Daoy (cell line): ENCODE measurements around the gene FAM153A. TPM values are rescaled to one million over a fixed set of nuclear protein-coding genes. Genes with fewer than 3 reads are reported as not detected.
"Not testable (repeated sequence)": the region's sequence is repeated elsewhere in the genome, so short reads cannot be mapped to it uniquely, and the experiment has no call there.

Experiments
- DNase-seq: peaks from one replicate; pipeline ENCODE4 v3.0.0-alpha.2; 2015; ENCODE audit warnings: low read depth
- total RNA-seq: library from RNA; depleted of rRNA; stranded (reverse); fragments of >200 nt; shearing (Covaris generic); gene quantifications from 2 replicates; pipeline ENCODE4 v1.2.3, GENCODE V29; 2014; rRNA removed

FAM153A gene
- not detected in 2 replicates for total RNA-seq

DNA sequence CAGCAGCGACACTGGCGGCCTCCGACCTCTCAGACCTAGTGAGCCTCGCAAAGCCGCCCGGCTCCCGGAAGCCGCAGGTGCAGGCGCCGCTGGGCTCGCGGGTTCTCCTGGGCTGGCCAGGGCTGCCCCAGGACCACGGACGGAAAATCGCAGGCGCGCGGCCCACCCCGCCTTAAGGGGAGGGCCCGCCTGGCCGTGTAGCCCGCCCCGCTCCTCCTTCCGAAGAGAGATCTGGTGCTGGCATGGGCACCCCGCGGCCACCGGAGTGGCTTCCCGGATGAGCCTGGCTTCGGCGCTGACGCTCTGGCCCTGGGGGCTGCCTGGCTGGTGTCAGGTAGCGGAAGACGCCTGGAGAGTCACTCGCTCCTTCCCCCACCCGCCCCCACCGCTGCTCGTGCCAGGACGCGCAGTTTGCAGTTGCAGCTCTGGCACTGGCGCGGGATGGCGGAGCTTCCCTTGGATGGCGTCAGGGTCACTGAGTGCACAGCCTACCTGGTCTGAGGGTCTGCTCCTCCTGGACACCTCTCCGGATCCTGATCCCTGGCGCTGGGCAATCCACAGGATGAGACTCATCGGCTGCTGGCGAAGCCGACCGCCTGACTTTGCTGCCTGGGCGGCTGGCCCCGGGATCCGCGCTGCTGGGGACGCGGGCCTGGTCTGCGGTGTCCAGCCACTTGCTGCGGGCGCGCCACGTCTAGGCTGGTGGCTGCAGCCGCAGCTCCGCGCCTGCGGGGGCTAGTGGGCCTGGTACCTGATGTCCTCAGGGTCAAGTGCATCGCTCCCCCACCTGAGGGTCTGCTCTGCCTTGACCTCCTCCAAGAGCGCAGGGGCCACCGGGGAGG lies at the start of gene FAM153A:
TSS of gene FAM153A (minus strand) at position 108 of the 842 bp plus-strand sequence.
- DNase-seq, result not testable (repeated sequence)

DNA sequence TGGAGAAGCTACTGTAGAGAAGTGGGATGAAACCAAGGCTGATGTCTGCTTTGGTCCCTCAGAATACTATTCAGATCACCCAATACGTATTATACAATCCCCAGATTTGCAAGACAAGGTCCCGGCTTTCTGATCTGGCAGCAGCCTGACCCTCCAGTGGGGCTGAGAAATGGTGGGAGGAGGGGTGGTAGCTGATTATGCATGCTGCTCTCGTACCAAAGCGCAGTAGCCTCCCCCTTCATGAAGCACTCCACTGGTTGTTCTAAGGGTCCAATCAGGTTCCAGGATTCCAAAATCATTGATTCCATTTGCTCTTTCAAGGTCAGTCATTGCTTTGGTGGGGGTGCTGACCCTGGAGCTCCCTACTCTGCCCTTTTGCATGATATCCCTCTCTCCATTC lies 49.6 kb upstream of the FAM153A start:
- DNase-seq, result not testable (repeated sequence)

DNA sequence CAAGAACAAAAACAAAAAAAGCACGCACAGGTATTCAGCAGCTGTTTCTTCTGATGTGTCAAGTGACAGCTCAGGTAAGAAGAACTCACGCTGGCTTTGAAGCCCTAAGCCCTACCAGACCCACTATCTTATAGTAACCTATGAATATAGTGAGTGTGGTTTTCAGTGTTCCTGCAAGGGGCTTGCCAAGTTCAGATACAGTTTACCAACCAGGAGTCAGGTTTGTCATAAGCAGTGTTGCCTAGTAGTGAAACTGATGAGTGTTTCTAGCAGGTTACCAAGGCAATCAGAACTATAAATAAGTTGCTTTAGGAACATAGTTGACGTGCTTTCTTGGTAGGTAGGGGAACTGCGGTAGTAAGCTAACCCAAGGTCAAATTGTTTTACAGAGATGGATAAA lies 43.4 kb upstream of the FAM153A start:
- not testable (repeated sequence) for DNase-seq

DNA sequence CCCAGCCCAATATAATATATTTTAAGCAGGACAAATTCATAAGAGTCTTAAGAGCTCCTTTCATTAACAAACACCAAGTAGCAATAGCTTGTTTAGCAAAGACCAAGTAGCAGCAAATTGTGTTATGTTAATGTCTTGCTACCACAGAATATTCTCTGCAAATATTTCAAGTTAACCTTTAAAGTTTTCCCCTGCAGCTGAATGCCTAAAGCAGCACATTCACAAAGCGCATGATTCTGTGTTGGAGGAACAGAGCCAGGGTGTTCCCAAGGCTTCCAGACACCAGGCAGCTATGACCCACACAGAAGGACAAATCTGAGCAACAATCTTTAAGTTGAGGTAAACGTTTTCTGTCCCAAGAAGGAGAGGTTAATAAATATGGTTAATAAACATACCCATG lies 42.1 kb upstream of the FAM153A start:
- DNase-seq, result not testable (repeated sequence)

DNA sequence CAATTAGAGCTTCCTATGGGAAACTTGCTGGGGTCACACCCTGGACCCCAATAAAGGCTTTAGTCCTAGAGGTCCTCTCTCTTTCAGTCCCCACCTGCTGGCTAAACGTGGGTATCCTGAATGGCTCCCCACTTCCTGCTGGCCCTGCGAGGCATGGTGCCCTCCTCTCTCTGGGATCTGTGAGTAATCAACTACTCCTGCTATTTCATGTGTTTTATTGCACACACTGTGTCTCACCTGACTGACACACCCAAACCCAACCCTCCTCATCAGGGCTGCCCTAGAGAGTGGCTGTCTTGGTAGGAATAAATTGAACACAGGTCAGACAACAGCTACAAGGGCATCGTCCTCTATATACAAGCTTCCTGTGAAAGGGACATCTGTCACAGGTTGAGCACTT lies 39.8 kb upstream of the FAM153A start:
- not testable (repeated sequence) for DNase-seq

DNA sequence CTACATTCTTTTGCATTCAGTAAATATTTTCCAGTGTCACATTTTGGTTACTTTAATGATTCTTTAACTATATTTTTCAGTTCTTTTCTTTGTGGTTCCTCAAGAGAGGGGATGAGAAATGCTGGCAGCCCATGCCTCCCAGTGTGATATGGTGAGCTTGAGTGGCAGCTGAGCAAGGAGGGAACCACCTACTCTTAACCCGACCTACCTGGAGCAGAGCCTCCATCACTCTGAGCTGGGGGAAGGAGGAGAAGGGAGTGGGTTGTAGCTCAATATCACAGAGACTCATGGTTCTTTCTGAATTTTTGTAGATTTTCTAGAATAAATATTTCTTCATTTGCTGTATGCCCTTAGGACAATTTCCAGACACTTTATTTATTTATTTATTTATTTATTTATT lies 37.0 kb upstream of the FAM153A start:
- not testable (repeated sequence) for DNase-seq

DNA sequence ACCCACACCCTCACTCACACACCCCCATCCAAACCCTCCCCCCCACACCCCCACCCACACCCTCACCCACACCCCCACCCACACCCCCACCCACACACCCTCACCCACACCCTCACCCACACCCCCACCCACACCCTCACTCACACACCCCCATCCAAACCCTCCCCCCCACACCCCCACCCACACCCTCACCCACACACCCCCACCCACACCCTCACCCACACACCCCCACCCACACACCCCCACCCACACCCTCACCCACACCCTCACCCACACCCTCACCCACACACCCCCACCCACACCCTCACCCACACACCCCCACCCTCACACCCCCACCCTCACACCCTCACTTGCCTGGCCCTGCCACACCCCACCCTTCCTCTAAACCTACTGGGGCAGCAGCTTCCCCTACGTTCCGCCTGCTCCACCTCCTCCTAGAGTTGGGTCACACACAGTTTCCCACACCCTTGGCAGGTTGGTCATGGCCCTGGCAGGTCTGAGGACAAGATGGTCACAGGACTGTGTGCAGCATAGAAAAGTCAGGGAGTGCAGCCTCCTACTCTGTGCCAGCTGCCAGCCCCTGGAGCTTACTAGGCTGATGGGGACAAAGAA lies 30.2 kb upstream of the FAM153A start:
- not testable (repeated sequence) for DNase-seq

DNA sequence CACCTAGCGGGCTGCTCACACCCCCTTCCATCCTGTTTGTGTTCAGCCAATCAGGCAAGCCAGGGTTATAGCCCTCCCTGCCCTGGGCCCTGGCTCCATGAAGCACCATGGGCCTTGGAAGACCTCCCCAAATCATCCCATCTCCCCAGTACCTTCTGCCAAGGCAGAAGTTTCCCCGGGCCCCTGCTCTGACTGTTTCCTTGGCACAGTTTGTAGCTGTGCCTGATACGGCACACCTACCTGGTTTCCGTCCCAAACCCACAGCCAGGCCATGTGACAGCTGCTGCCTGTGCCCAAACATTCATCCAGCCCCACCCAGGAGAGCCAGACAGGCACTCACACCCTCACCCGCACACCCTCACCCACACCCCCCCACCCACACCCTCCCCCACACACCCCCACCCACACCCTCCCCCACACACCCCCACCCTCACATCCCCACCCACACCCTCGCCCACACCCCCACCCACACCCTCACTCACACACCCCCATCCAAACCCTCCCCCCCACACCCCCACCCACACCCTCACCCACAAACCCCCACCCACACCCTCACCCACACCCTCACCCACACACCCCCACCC lies 29.6 kb upstream of the FAM153A start:
- not testable (repeated sequence) for DNase-seq

DNA sequence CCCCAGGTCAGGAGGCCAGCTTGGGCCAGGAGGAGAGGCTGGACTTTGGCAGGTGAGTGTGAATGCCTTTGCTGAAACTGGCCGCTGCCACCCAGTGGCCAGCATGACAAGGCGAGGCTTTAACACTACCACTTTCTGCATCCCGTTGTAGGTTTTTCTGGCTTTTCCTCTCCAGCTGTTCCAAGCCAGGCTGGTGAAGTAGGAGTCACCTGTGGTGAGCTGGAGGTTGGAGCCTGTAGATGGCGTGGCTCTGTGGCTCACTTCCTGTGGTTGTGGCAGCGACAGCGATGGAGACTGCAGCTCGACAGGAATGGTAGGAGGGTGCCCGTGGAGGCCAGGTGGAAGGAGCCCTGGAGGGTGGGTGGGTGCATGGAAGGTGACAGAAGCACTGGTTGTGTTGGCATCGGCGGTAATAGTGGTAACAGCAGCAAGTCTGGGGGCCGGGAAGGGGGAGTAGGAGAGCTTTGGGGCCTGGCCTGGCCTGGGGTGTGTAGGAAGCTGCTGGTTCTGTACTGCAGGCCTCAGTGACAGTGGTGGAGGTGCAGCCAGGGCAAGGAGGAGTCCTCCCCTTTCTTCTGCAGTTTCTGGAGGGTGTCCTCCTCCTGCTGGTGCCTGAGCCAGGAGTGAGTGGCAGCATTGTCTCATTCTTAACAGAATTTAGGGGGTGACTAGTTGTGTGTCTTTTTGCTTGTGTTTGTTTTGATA lies 26.7 kb upstream of the FAM153A start:
- DNase-seq, result not testable (repeated sequence)

DNA sequence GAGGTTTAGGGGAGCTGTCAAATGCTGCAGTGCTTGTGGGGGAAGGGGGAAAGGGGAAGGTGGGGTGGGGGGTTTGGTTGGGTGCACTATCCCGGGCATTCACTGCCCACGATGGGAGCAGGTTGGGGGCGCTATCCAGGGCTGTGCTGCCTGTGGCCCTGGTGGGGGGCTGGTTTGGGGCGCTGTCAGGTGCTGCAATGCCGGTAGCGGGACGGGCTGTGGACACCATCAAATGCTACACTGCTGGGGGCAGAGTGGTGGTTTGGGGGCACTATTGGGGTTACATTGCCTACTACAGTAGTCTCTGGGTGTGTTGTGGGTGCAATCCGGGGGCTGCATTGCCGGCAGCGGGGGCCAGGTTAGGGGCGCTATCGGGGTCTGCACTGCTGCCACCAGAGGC lies 25.7 kb upstream of the FAM153A start:
- not testable (repeated sequence) for DNase-seq

DNA sequence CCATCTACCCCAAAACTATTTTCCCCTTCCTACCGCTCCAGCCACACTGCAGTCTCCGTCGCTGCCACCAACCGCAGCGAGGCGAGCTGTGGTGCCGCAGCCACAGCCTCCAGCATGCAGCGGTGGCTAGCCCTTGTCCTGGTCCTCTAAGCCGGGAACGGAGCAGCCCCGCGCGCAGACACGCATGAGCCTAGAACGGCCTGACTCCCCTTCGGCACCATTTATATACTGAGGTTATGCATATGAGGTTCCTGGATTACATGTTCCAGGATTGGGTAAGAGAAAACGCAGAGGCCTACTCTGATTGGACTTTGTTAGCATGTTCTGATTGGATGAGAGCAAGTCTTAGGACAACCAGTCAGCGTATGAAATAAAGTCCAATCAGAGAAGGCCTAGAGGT lies 24.6 kb upstream of the FAM153A start:
- DNase-seq, result not testable (repeated sequence)

DNA sequence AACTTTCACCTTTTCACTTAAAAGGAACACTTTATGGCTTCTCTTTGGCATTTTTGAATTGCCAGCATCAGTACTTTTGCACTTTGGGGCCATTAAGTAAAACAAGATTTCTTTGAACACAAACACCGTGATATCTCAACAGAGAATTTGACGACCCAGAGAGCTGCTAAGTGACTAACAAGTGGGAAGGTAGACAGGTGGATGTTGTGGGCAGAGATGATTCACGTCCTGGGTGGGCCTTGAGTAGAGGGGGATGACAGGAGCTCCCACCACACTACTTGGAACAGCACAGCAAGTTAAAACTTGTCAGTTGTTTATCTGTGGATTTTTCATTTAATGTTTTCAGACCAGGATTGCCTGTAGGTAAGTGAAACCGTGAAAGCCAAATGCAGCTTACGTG lies 18.7 kb upstream of the FAM153A start:
- not testable (repeated sequence) for DNase-seq

DNA sequence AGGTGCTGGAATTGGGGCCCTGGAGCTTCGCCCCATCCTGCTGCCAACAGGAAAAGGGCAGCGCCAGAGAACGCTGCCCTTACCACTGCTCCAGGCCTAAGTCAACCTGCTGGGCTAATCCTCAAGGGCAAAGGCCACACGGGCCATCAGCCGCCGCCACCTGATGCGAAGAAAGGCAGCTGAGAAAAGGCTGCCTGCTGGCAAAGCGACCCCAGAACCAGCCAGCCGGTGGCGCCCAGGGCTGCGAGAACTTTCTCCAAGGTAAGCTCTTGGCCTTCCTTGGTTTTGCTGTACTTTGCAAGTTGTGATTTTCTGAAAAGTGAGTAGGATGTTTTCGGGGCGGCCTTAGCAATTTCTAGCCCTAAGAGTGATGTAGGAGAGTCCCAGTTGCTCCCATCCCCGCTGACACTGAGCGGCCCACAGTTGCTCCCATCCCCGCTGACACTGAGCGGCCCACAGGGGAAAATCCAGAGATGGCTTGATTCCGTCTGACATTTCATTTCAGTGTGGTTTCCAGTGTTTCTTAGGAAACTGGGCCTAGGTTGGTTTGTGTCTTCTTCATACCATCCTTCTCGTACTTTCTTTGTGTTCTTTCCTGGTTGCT lies 15.6 kb upstream of the FAM153A start:
- DNase-seq, result not testable (repeated sequence)

DNA sequence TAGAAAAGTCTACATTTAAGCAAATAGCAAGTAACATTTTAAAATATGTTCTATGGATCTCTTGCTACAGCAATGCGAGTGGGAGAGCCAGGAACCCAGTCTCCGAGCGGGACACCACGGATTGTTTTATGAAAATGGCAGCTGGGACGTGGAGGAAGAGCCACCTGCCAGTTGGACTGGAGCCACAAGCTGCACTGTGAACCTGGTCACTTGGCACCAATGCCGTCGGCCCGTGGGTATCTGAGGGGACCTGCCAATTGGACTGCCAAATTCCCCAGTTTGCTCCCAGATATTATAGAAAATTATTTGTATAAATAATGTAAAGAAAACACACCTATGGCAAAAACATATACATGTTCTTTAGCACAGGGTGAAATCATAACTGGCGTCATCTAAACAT lies 10.6 kb upstream of the FAM153A start:
- not testable (repeated sequence) for DNase-seq

DNA sequence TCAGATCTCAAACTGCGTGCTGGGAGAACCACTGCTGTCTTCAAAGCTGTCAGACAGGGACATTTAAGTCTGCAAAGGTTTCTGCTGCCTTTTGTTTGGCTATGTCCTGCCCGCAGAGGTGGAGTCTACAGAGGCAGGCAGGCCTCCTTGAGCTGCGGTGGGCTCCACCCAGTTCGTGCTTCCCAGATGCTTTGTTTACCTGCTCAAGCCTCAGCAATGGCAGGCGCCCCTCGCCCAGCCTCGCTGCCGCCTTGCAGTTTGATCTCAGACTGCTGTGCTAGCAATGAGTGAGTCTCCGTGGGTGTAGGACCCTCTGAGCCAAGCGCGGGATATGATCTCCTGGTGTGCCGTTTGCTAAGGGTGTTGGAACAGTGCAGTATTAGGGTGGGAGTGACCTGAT lies 8.9 kb upstream of the FAM153A start:
- DNase-seq, result not testable (repeated sequence)

DNA sequence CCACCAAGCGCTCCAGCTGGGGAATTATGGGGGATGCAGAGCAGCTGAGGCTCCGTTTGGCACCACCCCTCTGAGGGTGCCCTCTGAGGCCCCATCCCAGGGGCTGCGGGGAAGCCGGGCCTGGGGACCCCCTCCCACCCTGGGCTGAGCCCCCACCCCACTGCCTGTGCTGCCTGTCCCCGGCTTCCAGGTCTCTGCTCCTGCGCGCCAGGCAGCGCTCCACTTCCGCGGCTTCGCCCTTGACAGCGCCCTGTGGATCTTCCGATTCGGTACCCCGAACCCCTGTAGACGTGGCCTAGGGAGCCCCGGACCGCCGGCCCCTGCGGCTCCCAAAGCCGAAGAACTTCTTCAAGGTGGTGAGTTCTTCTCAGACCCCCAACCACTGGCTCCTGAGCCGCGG lies 530 bp downstream of the FAM153A start:
- not testable (repeated sequence) for DNase-seq

DNA sequence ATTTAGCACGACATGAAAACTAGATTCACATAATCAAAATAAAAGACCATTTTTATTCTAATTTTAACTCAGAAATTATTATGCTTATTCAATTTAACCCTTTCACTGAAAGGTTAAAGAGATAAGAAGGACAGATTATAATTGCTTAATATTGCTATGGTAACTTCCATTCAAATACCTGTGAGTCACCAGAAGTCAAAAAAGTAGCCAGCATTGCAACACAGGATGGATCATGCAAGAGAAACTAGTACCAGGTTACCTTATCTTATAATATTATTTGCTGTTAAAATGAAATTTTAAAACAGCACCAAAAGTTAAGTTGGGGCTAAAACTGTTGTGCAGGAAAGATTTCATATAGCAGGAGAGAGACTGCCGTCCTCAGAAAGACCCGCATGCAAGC lies 11.5 kb downstream of the FAM153A start:
- DNase-seq, result not testable (repeated sequence)

DNA sequence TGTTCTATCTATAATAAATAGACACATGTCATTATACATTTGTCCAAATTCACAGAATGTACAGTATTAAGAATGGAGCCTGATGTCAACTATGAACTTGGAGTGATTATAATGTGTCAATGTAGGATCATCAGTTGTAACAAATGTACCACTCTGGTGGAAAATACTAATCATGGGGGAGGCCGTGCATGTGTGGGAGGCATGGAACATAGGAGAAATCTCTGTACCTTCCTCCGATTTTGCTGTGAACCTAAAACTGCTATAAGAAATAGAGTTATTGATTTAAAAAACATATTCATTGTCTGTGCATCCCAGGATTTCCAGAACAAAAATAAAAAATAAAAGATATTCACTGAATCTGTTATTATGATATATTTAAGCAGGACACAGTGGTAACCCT lies 12.1 kb downstream of the FAM153A start:
- not testable (repeated sequence) for DNase-seq

DNA sequence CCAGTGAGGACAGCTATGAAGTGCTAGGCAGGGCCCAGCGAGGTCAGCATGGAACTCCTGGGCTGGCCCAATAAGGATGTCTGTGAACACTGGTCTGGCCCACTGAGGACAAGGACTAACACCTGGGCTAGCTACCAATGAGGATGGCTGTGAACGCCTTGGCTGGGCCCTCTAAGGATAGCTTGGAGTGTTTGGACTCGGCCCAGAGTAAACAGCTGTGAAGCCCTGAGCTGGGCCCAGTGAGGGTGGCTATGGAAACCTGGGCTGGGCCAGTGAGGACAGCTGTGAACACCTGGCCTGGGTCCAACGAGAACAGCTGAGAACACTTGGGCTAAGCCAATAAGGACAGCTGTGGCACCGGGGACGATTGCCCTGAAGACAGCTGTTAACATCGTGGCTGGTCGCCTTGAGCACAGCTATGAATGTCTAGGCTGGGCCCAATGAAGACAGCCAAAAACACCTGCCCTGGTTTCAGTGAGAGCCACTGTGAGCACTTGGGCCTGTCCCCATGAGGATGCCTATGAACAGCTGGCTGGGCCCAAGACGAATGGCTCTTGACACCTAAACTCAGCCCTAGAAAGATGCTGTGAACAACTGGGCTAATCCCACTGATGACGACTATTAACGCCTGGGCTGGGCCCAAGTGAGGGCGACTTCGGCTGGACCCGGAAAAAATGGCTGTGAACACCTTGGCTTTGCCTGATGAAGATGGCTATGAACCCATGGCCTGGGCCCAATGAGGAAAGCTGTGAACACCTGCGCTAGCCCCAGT lies 18.8 kb downstream of the FAM153A start:
- DNase-seq, result not testable (repeated sequence)

DNA sequence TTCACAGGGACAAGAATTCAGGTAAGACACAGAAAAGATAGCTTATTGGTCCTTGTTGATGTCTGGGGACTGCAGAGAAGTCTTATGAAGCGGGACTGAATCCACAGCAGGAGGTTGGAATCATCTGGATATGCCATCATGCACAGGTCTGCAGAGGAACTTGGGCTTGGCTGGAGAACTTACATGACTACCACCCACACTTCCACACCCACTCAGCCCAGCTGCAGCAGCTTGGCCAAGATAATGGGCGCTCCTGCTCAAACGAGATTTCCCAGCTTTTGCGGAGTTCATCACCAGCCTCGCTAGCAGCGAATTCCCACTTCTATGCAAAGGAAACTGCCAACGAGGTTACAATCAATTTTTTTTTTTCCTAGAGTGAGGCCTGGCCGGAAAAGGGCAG lies 21.7 kb downstream of the FAM153A start:
- DNase-seq, result not testable (repeated sequence)

DNA sequence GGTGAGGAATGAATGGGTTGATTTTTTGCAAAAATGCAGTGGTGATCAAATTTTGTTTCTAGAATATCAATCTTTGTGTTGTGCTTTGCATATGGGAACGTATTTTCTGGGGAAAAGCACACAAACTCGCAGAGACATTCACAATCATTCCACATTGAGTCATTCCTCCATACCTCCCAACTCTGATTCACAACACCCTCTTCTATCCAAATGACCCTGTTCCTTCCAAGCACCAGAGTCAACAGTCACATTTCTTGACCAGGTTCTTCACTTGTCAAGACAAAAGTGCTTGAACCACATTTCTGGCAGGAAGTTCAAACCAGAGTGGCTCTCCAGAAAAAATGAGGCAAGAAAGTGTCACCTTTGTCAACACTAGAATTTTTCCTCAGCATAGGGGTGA lies 35.3 kb downstream of the FAM153A start:
- not testable (repeated sequence) for DNase-seq
